H1 (cell line): Measurements from ENCODE around the gene MVP. TPM values are rescaled to one million over a fixed set of nuclear protein-coding genes. Genes with fewer than 3 reads are reported as not detected.

ENCODE experiments used
- ASH2L ChIP-seq: fragments of 200-600, 300-600 bp; sonication (generic); IDR thresholded peaks from one replicate; pipeline ENCODE4 v1.7.1; 2017; ENCODE audit warnings: low read length
- BCL11A ChIP-seq, 2 experiments: IDR thresholded peaks; one replicate each; pipeline ENCODE4 v1.6.1; 2011; ENCODE audit warnings: low read depth in 2 of 2, low read length in 2 of 2, mild to moderate bottlenecking in 2 of 2
- CREB1 ChIP-seq: IDR thresholded peaks from 2 replicates; pipeline ENCODE4 v1.6.1; 2012; ENCODE audit warnings: inconsistent platforms
- EGR1 ChIP-seq: IDR thresholded peaks from 2 replicates; pipeline ENCODE4 v1.6.1; 2011; ENCODE audit warnings: low read depth, low read length, borderline replicate concordance
- GTF2F1 ChIP-seq: IDR thresholded peaks from 2 replicates; pipeline ENCODE4 v1.6.1; 2012; ENCODE audit warnings: low read depth, low read length, improper control_type of control experiment, borderline replicate concordance
- HDAC2 ChIP-seq, 2 experiments: fragments of 300-600 bp in 1 of 2; sonication (generic) in 1 of 2; IDR thresholded peaks; 2 replicates each; pipeline ENCODE4 v1.6.1; 2011 to 2012; ENCODE audit warnings: low read depth in 2 of 2, low read length in 2 of 2, mild to moderate bottlenecking in 2 of 2, moderate library complexity in 2 of 2, borderline replicate concordance in 1 of 2, inconsistent platforms in 1 of 2
- JUN ChIP-seq: IDR thresholded peaks from 2 replicates; pipeline ENCODE4 v1.6.1; 2011; ENCODE audit warnings: low read depth, mild to moderate bottlenecking, improper control_type of control experiment, low read length
- PHF8 ChIP-seq: fragments of 200-600 bp; sonication (generic); conservative IDR thresholded peaks from 2 replicates; pipeline ENCODE4 v1.7.1; 2012; ENCODE audit warnings: low read depth, mild to moderate bottlenecking, inconsistent platforms, low read length, moderate library complexity
- POLR2A ChIP-seq, 2 experiments: IDR thresholded peaks; 1 replicate in 1 of 2; 2 replicates in 1 of 2; pipeline ENCODE4 v1.6.1; 2011; ENCODE audit warnings: low read depth in 2 of 2, low read length in 2 of 2, mild to moderate bottlenecking in 2 of 2; ENCODE audit errors: control extremely low read depth in 1 of 2
- POU5F1 ChIP-seq: IDR thresholded peaks from 2 replicates; pipeline ENCODE4 v1.6.1; 2011; ENCODE audit warnings: low read depth, mild to moderate bottlenecking, low read length, moderate library complexity
- RFX5 ChIP-seq: IDR thresholded peaks from 2 replicates; pipeline ENCODE4 v1.6.1; 2011; ENCODE audit warnings: low read depth, low read length, improper control_type of control experiment, borderline replicate concordance
- RXRA ChIP-seq: IDR thresholded peaks from 2 replicates; pipeline ENCODE4 v1.6.1; 2011; ENCODE audit warnings: low read depth, mild to moderate bottlenecking, low read length, moderate library complexity; ENCODE audit not compliant: insufficient read depth
- SIN3A ChIP-seq, 2 experiments: IDR thresholded peaks in 1 of 2; conservative IDR thresholded peaks in 1 of 2; 2 replicates each; pipeline ENCODE4 v1.6.1; 2011 to 2012; ENCODE audit warnings: low read length in 2 of 2, improper control_type of control experiment in 1 of 2, low read depth in 1 of 2, mild to moderate bottlenecking in 1 of 2
- SP4 ChIP-seq: IDR thresholded peaks from 2 replicates; pipeline ENCODE4 v1.6.1; 2012; ENCODE audit warnings: low read length, inconsistent platforms
- TBP ChIP-seq: IDR thresholded peaks from 2 replicates; pipeline ENCODE4 v1.6.1; 2011; ENCODE audit warnings: low read depth, low read length, improper control_type of control experiment
- TEAD4 ChIP-seq: IDR thresholded peaks from 2 replicates; pipeline ENCODE4 v1.6.1; 2012; ENCODE audit warnings: low read depth, low read length, inconsistent platforms, mixed read lengths
- polyA plus RNA-seq, 7 experiments: library from polyadenylated mRNA; depleted of rRNA in 3 of 7; stranded (reverse) in 5 of 7; unstranded in 2 of 7; fragments of >200 nt in 5 of 7; fragments of 200-250 nt in 2 of 7; gene quantifications; 1 replicate in 5 of 7; 2 replicates in 1 of 7; 4 replicates in 1 of 7; pipeline versions ENCODE4 v1.2.1 to v1.2.3, GENCODE V29; 2011 to 2013; ENCODE audit warnings: missing spikeins in 2 of 7, mixed read lengths in 2 of 7
- total RNA-seq: library from RNA; stranded (reverse); fragmentation: NEBNext Ultra II Directional; extraction: Animal tissue kit (Norgen Biotek cat#: 25700); gene quantifications from 2 replicates; pipeline ENCODE4 v1.2.1, GENCODE V29; 2021
- TF ChIP-seq, protein P1 (sequence below): IDR thresholded peaks from 2 replicates; pipeline ENCODE4 v1.6.1; 2012; ENCODE audit warnings: inconsistent platforms
- TF ChIP-seq, protein P2 (sequence below), 3 experiments: IDR thresholded peaks; 1 replicate in 2 of 3; 2 replicates in 1 of 3; pipeline versions ENCODE4 v1.5.1 to v1.6.1; 2011; ENCODE audit warnings: low read length in 3 of 3, mild to moderate bottlenecking in 3 of 3, inconsistent platforms in 2 of 3, low read depth in 1 of 3, moderate library complexity in 1 of 3; ENCODE audit not compliant: insufficient read depth in 1 of 3; ENCODE audit errors: control extremely low read depth in 1 of 3
- TF ChIP-seq, protein P3 (sequence below): IDR thresholded peaks from 2 replicates; pipeline ENCODE4 v1.6.1; 2012; ENCODE audit warnings: low read length, inconsistent platforms

Gene MVP
- total and polyA plus RNA-seq, 2 of the 8 experiments (the other 6 are each of a cell fraction or from before 2014, with no cell fraction given) = 1.9 TPM

GRCh38 chr16:29790183-29790948, 29.9 kb upstream of the MVP start, which contains the start of gene KIF22 (continued):
- TF ChIP-seq HDAC2 (IDR thresholded peaks at IDR 0.05; ENCODE audit: borderline replicate concordance in 1 of 2, low read depth in 2 of 2, low read length in 2 of 2) (peak in 1 of 2 experiments; percentile 85; a peak in 1 of 4 replicates), POLR2A (IDR thresholded peaks at IDR 0.05; ENCODE audit: control extremely low read depth in 1 of 2, low read depth in 2 of 2, low read length in 2 of 2) (peak; percentile 65 to 88), ASH2L (peak; percentile 89), RFX5 (no peak; the same call in 1 of the 2 replicates), SIN3A (conservative IDR thresholded peaks at IDR 0.05 in 1 of 2, IDR thresholded peaks at IDR 0.05 in 1 of 2; ENCODE audit: low read depth in 1 of 2, low read length in 2 of 2) (peak; percentile 38 to 67; a peak in 1 of 4 replicates), GTF2F1 (no peak; the same call in 1 of the 2 replicates), BCL11A (IDR thresholded peaks at IDR 0.05; ENCODE audit: low read depth in 2 of 2, low read length in 2 of 2) (no peak), EGR1 (peak; percentile 25; the same call in 1 of the 2 replicates), TEAD4 (peak; percentile 74; the same call in 1 of the 2 replicates), SP4 (peak; percentile 92), CREB1 (peak; percentile 76), TBP (peak; percentile 75), PHF8 (peak; percentile 94), POU5F1 (no peak), RXRA (no peak), JUN (no peak)
- TF ChIP-seq, protein P1, sequence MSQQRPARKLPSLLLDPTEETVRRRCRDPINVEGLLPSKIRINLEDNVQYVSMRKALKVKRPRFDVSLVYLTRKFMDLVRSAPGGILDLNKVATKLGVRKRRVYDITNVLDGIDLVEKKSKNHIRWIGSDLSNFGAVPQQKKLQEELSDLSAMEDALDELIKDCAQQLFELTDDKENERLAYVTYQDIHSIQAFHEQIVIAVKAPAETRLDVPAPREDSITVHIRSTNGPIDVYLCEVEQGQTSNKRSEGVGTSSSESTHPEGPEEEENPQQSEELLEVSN = peak; percentile 73
- TF ChIP-seq, protein P2, sequence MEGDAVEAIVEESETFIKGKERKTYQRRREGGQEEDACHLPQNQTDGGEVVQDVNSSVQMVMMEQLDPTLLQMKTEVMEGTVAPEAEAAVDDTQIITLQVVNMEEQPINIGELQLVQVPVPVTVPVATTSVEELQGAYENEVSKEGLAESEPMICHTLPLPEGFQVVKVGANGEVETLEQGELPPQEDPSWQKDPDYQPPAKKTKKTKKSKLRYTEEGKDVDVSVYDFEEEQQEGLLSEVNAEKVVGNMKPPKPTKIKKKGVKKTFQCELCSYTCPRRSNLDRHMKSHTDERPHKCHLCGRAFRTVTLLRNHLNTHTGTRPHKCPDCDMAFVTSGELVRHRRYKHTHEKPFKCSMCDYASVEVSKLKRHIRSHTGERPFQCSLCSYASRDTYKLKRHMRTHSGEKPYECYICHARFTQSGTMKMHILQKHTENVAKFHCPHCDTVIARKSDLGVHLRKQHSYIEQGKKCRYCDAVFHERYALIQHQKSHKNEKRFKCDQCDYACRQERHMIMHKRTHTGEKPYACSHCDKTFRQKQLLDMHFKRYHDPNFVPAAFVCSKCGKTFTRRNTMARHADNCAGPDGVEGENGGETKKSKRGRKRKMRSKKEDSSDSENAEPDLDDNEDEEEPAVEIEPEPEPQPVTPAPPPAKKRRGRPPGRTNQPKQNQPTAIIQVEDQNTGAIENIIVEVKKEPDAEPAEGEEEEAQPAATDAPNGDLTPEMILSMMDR (IDR thresholded peaks at IDR 0.05; ENCODE audit: control extremely low read depth in 1 of 3, insufficient read depth in 1 of 3, low read depth in 1 of 3, low read length in 3 of 3) = peak; percentile 78 to 84 (median 81)
- TF ChIP-seq, protein P3, sequence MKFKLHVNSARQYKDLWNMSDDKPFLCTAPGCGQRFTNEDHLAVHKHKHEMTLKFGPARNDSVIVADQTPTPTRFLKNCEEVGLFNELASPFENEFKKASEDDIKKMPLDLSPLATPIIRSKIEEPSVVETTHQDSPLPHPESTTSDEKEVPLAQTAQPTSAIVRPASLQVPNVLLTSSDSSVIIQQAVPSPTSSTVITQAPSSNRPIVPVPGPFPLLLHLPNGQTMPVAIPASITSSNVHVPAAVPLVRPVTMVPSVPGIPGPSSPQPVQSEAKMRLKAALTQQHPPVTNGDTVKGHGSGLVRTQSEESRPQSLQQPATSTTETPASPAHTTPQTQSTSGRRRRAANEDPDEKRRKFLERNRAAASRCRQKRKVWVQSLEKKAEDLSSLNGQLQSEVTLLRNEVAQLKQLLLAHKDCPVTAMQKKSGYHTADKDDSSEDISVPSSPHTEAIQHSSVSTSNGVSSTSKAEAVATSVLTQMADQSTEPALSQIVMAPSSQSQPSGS = 0 out of 2 replicates have a peak, but pooled peaks have one; percentile 40
